BLaER1 treated with 17β-estradiol and CSF1 and Interleukin-3, amounts not matched to agents 10 nM and 100 nM (cell line): ENCODE data around the gene NKD2.
A peak's percentile ranks its signal among the peaks of the same experiment; 100 is the strongest.

ENCODE experiments used
- H3K27ac ChIP-seq, 11 experiments: shearing (Covaris generic); formaldehyde crosslinking; 2 replicates each; pipeline ENCODE4 v1.8.1; 2022
- H3K27me3 ChIP-seq, 11 experiments: shearing (Covaris generic); formaldehyde crosslinking; 2 replicates each; pipeline ENCODE4 v1.8.1; 2022
- H3K36me3 ChIP-seq, 11 experiments: shearing (Covaris generic); formaldehyde crosslinking; 2 replicates each; pipeline ENCODE4 v1.8.1; 2022
- H3K4me1 ChIP-seq, 10 experiments: shearing (Covaris generic); formaldehyde crosslinking; 2 replicates each; pipeline ENCODE4 v1.8.1; 2022
- H3K4me2 ChIP-seq, 11 experiments: shearing (Covaris generic); formaldehyde crosslinking; 2 replicates each; pipeline ENCODE4 v1.8.1; 2022
- H3K4me3 ChIP-seq, 10 experiments: shearing (Covaris generic); formaldehyde crosslinking; 2 replicates each; pipeline ENCODE4 v1.8.1; 2022
- H3K9ac ChIP-seq, 11 experiments: shearing (Covaris generic); formaldehyde crosslinking; 2 replicates each; pipeline ENCODE4 v1.8.1; 2022
- H3K9me3 ChIP-seq, 11 experiments: shearing (Covaris generic); formaldehyde crosslinking; replicated peaks in 1 of 11; 2 replicates each; pipeline ENCODE4 v1.8.1; 2022
- H4K20me1 ChIP-seq, 11 experiments: shearing (Covaris generic); formaldehyde crosslinking; 2 replicates each; pipeline ENCODE4 v1.8.1; 2022
- Cebpa-rat ChIP-seq, 11 experiments: shearing (Covaris generic); IDR thresholded peaks; 2 replicates each; pipeline ENCODE4 v1.8.1; 2022

Gene NKD2

DNA sequence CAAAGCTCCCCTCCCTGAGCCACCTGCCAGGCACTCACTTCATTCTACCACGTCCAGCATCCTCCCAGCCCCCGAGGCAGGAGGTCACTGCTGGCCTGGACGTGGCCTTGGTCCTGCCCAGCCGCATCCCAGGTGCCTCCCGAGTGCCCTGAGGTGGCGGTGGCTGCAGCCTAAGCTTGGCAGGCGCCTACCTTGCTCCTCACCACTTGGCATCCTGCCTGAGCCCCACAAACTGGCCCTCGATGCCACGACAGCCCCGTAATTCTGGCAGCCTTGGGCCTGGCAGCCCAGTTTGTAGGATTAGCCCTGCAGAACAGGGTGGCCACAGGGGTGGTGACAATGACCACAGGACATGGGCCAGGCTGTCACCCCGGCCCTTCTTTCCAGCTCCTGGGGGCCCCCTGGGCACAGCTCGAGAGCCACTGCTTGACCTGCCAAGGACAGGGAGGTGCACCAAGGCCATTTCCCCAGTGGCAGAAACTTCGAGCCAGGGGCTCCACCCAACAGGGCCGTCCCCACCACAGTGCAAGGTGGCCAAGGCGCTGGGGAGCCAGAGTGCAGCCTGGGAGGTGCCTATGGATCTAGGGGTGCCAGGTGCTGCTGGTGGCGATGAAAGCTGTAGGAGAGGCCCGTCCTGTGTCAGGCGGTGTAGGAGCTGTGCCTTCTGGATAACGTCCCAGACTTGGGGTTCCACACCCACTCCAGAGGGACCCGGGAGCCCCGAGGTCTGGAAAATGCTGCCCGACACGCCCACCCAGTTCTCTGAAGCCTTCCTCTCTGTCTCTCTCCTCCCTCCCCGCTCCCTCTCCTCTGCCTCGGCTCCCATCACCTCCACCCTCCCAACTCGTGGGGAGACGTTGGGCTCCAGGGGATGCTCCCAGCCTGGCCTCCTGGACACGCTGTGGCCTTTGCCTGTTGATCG, 18.4 kb downstream of the NKD2 start:
- peaks cover 0 to 58% (median 21%) of the 10 kb centered on the region in 11 experiments; a peak in 11 of 22 replicates for H4K20me1 ChIP-seq
- peaks cover 15 to 35% (median 28%) of the 10 kb centered on the region in 10 experiments for H3K4me1 ChIP-seq
- no peak for TF ChIP-seq Cebpa-rat (IDR thresholded peaks at IDR 0.05)
- H3K27me3 ChIP-seq, result peaks cover 0 to 27% (median 12%) of the 10 kb centered on the region in 11 experiments; a peak in 16 of 22 replicates
- H3K9me3 ChIP-seq, result no peaks in the 10 kb centered on the region
- H3K4me3 ChIP-seq, result no peak overlapping the region
- no peak overlapping the region for H3K9ac ChIP-seq
- no peaks in the 10 kb centered on the region; a peak in 3 of 22 replicates for H3K36me3 ChIP-seq
- peak overlapping the region in 6 of 11 experiments; percentile 63 to 81 (median 80); a peak in 8 of 22 replicates for H3K4me2 ChIP-seq
- H3K27ac ChIP-seq, result no peak overlapping the region

DNA sequence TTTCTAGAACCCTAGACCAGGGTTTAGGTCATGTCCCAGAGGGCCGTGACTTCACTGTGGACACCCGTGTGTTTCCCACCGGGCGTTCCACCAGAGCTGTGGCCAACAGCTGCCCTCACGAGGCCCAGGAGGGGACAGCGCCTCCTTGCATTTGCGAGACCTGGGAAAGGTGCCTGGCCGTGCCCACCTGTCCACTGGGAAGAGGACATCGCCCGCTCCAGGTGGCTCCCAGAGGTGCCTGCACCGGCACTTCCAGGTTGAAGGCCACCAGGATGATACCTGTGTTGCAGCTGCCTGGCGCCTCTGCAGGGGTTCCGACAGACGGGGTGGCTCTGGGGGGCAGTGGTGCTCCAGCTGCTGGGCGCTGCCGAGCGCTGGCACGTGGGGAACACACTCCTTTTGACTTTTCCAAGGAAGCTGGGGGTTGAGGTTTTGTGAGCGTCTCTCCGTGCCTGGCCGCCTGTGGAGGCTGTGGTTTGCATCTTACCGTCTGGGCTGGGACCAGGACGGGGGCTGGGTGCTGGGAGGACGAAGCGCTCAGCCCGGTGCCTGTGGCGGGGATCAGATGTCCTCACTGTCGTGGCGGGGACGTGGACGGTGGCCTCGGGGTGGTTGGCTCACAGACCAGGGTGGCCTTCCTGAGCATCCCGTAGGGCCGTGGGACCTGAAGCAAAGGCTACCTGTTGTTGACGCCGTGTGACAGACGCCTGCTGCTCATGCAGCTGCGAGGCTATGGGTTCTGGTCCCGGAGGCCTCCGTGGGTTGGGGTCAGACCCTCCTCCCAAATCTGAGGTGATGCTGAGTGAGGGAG, 19.2 kb downstream of the NKD2 start:
- H3K9me3 ChIP-seq, result no peaks in the 10 kb centered on the region
- H3K27me3 ChIP-seq, result peaks cover 0 to 27% (median 12%) of the 10 kb centered on the region in 11 experiments; a peak in 16 of 22 replicates
- H3K4me2 ChIP-seq, result peak overlapping the region in 10 of 11 experiments; percentile 18 to 81 (median 76); a peak in 18 of 22 replicates
- H3K27ac ChIP-seq, result no peak overlapping the region
- peaks cover 0 to 6% (median 0%) of the 10 kb centered on the region in 11 experiments; a peak in 5 of 22 replicates for H3K36me3 ChIP-seq
- H3K4me3 ChIP-seq, result no peak overlapping the region
- no peak overlapping the region for H3K9ac ChIP-seq
- no peak for TF ChIP-seq Cebpa-rat (IDR thresholded peaks at IDR 0.05)
- H4K20me1 ChIP-seq, result peaks cover 0 to 67% (median 21%) of the 10 kb centered on the region in 11 experiments; a peak in 11 of 22 replicates
- peaks cover 15 to 35% (median 28%) of the 10 kb centered on the region in 10 experiments for H3K4me1 ChIP-seq

DNA sequence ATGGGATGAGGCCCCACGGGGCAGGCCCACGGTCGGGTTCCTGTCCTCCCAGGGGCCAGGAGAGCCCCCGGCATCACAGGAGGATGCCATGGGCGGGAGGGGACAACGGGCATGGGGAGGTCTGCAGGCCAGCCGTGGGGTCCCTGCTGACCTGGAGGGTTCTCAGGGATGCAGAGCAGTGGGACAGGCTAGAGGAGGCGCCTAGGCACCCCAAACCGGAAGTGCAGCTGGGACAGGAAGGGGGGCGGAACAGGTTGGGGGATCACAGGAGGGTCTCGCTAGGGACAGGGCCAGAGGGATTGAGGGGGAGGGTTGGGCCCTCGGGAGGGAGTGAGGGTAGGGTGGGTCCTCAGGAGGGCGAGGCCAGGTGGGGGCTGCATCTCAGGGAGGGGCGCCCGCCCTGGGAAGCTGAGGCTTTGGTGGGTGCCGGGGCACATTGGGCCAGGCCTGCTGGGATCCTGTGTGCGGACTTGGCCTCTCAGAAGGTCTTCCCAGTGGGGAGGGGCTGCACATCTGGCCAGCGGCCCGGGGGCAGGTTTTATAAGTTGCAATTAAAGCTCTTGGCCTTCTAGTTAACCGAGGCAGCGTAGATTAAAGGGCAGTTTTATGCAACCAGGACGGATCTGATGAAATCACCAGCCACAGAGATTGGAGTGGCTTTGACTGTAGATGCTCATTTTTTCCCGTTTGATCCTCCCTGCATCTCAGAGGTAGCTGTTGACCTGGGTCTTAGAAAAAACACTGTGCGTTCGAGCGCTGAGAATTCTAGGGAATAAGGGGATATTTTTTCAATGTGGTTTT, 20.1 kb downstream of the NKD2 start:
- Histone ChIP-seq H3K4me2 (peak overlapping the region; percentile 18 to 81 (median 74); a peak in 21 of 22 replicates), H3K4me1 (peaks cover 15 to 35% (median 28%) of the 10 kb centered on the region in 10 experiments), H3K9ac (peak overlapping the region in 1 of 11 experiments; percentile 47; a peak in 2 of 22 replicates), H3K27ac (no peak overlapping the region), H4K20me1 (peaks cover 0 to 75% (median 21%) of the 10 kb centered on the region in 11 experiments; a peak in 11 of 22 replicates), H3K27me3 (peaks cover 0 to 27% (median 12%) of the 10 kb centered on the region in 11 experiments; a peak in 16 of 22 replicates), H3K4me3 (no peak overlapping the region), H3K9me3 (no peaks in the 10 kb centered on the region), H3K36me3 (peaks cover 0 to 15% (median 0%) of the 10 kb centered on the region in 11 experiments; a peak in 6 of 22 replicates)
- TF ChIP-seq Cebpa-rat (IDR thresholded peaks at IDR 0.05), result peak in 1 of 11 experiments; percentile 41; a peak in 1 of 22 replicates

DNA sequence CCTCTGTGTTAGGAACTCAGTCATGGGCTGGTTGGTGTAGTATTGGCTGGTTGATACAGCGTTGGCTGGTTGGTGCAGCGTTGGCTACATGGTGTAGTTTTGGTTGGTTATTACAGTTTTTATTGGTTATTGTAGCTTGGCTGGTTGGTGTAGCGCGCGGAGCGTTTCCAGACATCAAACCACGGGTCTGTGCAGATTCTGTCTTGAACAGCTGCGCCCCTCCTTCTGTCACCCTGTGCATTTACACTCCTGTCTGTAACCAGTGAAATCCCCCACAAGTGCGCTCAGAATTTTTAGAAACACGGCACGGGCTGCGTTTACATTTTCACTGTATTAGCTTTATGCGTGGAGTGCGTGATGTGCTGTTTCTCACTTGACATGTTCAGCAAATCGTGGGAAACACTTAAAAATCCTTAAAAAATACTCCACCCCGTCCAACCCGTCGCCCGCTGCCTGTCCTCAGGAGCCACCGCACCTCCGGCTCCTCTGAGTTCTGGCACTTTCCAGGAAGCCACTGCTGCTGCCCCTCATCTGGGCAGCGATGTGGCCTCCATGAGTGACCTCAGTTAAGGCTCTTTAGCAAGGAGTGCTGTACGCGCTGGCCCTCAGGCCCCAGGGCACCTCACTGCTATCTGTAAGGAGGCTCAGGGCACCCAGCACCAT, 20.8 kb downstream of the NKD2 start:
- H3K27me3 ChIP-seq, result peaks cover 0 to 27% (median 12%) of the 10 kb centered on the region in 11 experiments; a peak in 16 of 22 replicates
- TF ChIP-seq Cebpa-rat (IDR thresholded peaks at IDR 0.05), result no peak

DNA sequence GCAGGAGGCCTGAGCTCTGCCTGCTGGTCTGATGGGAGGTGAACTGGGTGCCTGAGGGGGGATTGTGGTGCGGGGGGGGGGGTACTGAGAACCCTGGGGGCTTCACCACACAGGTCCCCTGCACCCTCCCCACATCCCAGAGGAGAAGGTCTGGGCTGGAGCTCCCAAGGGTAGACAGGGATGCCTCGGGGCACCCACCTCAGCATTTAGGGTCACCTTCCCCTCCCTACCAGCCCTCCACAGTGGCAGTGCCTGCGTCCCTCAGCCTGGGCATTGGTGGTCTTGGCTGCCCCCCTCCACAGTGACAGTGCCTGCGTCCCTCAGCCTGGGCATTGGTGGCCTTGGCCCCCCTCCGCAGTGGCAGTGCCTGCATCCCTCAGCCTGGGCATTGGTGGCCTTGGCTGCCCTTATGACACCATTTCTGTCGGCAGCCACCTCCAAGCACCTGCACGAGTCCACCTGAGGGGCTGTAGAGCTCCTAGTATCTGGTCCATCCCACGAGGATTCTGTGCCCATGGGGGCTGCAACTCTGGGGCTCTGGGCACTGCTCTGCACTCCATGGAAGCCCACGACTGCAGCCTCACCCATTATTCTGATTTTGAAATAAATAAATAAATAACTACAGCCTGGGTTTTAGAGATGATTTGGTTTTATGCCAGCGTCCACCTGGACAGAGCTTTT, 21.5 kb downstream of the NKD2 start:
- peak overlapping the region in 8 of 11 experiments; percentile 63 to 81 (median 78); a peak in 11 of 22 replicates for H3K4me2 ChIP-seq
- peaks cover 0 to 84% (median 21%) of the 10 kb centered on the region in 11 experiments; a peak in 11 of 22 replicates for H4K20me1 ChIP-seq
- H3K27me3 ChIP-seq, result peaks cover 0 to 27% (median 12%) of the 10 kb centered on the region in 11 experiments; a peak in 16 of 22 replicates

More for the DNA sequence above, 20.8 kb downstream of the NKD2 start:
- Histone ChIP-seq H3K9me3 (no peaks in the 10 kb centered on the region), H3K27ac (peak overlapping the region in 1 of 11 experiments; percentile 2; a peak in 1 of 22 replicates), H3K9ac (peak overlapping the region in 1 of 11 experiments; percentile 13; a peak in 1 of 22 replicates), H4K20me1 (peaks cover 0 to 82% (median 21%) of the 10 kb centered on the region in 11 experiments; a peak in 11 of 22 replicates), H3K4me3 (no peak overlapping the region), H3K4me1 (peaks cover 15 to 35% (median 28%) of the 10 kb centered on the region in 10 experiments), H3K4me2 (peak overlapping the region; percentile 18 to 81 (median 74); a peak in 21 of 22 replicates), H3K36me3 (peaks cover 0 to 22% (median 0%) of the 10 kb centered on the region in 11 experiments; a peak in 7 of 22 replicates)

DNA sequence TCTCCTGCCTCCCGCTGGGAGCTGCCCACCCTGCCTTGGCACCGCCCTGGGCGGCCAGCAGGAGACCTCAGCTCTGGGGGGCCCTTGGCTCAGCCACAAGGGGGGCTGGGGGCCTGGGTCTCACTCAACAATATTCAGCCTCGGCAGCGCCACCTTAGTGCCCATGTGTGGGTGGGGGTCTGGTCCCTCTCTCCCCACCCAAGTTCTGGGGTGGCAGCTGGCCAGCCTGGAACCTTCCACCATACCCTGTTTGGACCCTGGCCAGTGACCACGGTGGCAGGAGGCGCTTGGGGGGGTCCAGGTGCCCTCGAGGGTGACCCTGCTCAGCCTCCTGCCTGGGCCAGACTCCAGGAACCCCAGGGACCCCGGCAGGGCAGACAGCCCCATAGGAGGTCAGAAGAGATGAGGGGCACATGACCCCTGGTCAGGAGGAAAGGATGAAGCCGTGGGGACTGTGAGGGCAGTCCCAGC, 22.2 kb downstream of the NKD2 start:
- H3K4me3 ChIP-seq, result no peak overlapping the region
- peaks cover 0 to 88% (median 21%) of the 10 kb centered on the region in 11 experiments; a peak in 11 of 22 replicates for H4K20me1 ChIP-seq
- peaks cover 0 to 27% (median 12%) of the 10 kb centered on the region in 11 experiments; a peak in 16 of 22 replicates for H3K27me3 ChIP-seq
- no peak overlapping the region for H3K9ac ChIP-seq
- peaks cover 15 to 35% (median 28%) of the 10 kb centered on the region in 10 experiments for H3K4me1 ChIP-seq
- peaks cover 0 to 32% (median 0%) of the 10 kb centered on the region in 11 experiments; a peak in 7 of 22 replicates for H3K36me3 ChIP-seq
- no peak for TF ChIP-seq Cebpa-rat (IDR thresholded peaks at IDR 0.05)
- H3K27ac ChIP-seq, result no peak overlapping the region
- no peak overlapping the region for H3K4me2 ChIP-seq
- no peaks in the 10 kb centered on the region for H3K9me3 ChIP-seq

More for the DNA sequence above, 21.5 kb downstream of the NKD2 start:
- no peak for TF ChIP-seq Cebpa-rat (IDR thresholded peaks at IDR 0.05)
- Histone ChIP-seq H3K9ac (no peak overlapping the region; a peak in 1 of 22 replicates), H3K36me3 (peaks cover 0 to 28% (median 0%) of the 10 kb centered on the region in 11 experiments; a peak in 7 of 22 replicates), H3K4me3 (no peak overlapping the region), H3K27ac (peak overlapping the region in 1 of 11 experiments; percentile 2; a peak in 1 of 22 replicates), H3K4me1 (peaks cover 15 to 35% (median 28%) of the 10 kb centered on the region in 10 experiments), H3K9me3 (no peaks in the 10 kb centered on the region)
